H7 (cell line): ENCODE results near the gene CD99L2. TPM values are rescaled to one million over a fixed set of nuclear protein-coding genes. Genes with fewer than 3 reads are reported as not detected.

Experiments used
- total RNA-seq: library from RNA; depleted of rRNA; stranded (reverse); fragments of >200 nt; shearing (Covaris generic); gene quantifications from 2 replicates; pipeline ENCODE4 v1.2.3, GENCODE V29; 2014; rRNA removed

The CD99L2 gene
- total RNA-seq, 1 experiment from 2014 or later: 59.3 TPM

Other genes starting within 250 kb of the CD99L2 start
- gene MTMR1, start 205.3 kb downstream of the CD99L2 start, total RNA-seq: 11.4 and 11.6 TPM in 2 replicates
- gene HMGB3, start 84.7 kb upstream of the CD99L2 start, total RNA-seq: 304 and 306 TPM in 2 replicates